Neural cell (in vitro differentiated cells): ENCODE measurements around the gene PHF10. TPM values are rescaled to one million over a fixed set of nuclear protein-coding genes. Genes with fewer than 3 reads are reported as not detected.

ENCODE experiments used
- H2AFZ ChIP-seq: fragments of 200-600, 300-800 bp; sonication (generic), shearing (Covaris generic); 2 replicates; pipeline ENCODE4 v1.6.0; 2014; ENCODE audit warnings: low read depth, mild to moderate bottlenecking, antibody characterized with exemption, low read length, moderate library complexity
- H3F3A ChIP-seq: fragments of 200-600 bp; shearing (Covaris generic); 2 replicates; pipeline ENCODE4 v1.6.1; 2016; ENCODE audit warnings: mild to moderate bottlenecking, moderate library complexity, mixed read lengths, antibody characterized with exemption, low read length; ENCODE audit not compliant: insufficient read depth, poor library complexity, severe bottlenecking
- H3K27ac ChIP-seq: fragments of 200-600, 300-800 bp; sonication (generic), shearing (Covaris generic); 2 replicates; pipeline ENCODE4 v1.5.1; 2014; ENCODE audit warnings: mild to moderate bottlenecking, low read length, moderate library complexity
- H3K27me3 ChIP-seq: fragments of 300-800, 200-600 bp; sonication (generic), shearing (Covaris generic); 2 replicates; pipeline ENCODE4 v1.6.0; 2014; ENCODE audit warnings: mild to moderate bottlenecking, low read depth, low read length, moderate library complexity; ENCODE audit not compliant: insufficient read depth
- H3K36me3 ChIP-seq: fragments of 300-800, 200-600 bp; sonication (generic), shearing (Covaris generic); 2 replicates; pipeline ENCODE4 v1.5.1; 2014; ENCODE audit warnings: mild to moderate bottlenecking, antibody characterized with exemption, low read length, moderate library complexity; ENCODE audit not compliant: insufficient read depth
- H3K4me2 ChIP-seq: fragments of 300-800, 200-600 bp; sonication (generic), shearing (Covaris generic); 2 replicates; pipeline ENCODE4 v1.6.0; 2014; ENCODE audit warnings: mild to moderate bottlenecking, low read length
- H3K4me3 ChIP-seq: fragments of 300-800, 200-600 bp; sonication (generic), shearing (Covaris generic); 2 replicates; pipeline ENCODE4 v1.5.1; 2014; ENCODE audit warnings: mild to moderate bottlenecking, low read length, moderate library complexity
- H3K79me2 ChIP-seq: fragments of 200-600 bp; shearing (Covaris generic); replicated peaks from 2 replicates; pipeline ENCODE4 v1.6.0; 2014; ENCODE audit warnings: mild to moderate bottlenecking, low read length, moderate library complexity; ENCODE audit not compliant: insufficient read depth
- H3K9ac ChIP-seq: fragments of 300-800, 200-600 bp; sonication (generic), shearing (Covaris generic); 2 replicates; pipeline ENCODE4 v1.6.1; 2016; ENCODE audit warnings: mild to moderate bottlenecking, low read length, mixed read lengths
- H3K9me2 ChIP-seq: fragments of 200-600 bp; shearing (Covaris generic); 2 replicates; pipeline ENCODE4 v1.6.1; 2016; ENCODE audit warnings: mild to moderate bottlenecking, low read length, mixed read lengths; ENCODE audit not compliant: insufficient read depth
- H3K9me3 ChIP-seq: fragments of 200-600, 300-800 bp; sonication (generic), shearing (Covaris generic); 2 replicates; pipeline ENCODE4 v1.6.1; 2016; ENCODE audit warnings: mild to moderate bottlenecking, mixed run types, low read length, moderate library complexity, mixed read lengths
- H4K20me1 ChIP-seq: fragments of 200-600 bp; shearing (Covaris generic); 2 replicates; pipeline ENCODE4 v1.6.1; 2016; ENCODE audit warnings: mild to moderate bottlenecking, mixed run types; ENCODE audit not compliant: insufficient read depth
- CTCF ChIP-seq: fragments of 450-650 bp; IDR thresholded peaks from 2 replicates; pipeline ENCODE4 v1.5.1; 2014; ENCODE audit warnings: antibody characterized with exemption, mild to moderate bottlenecking, moderate library complexity; ENCODE audit not compliant: poor library complexity, severe bottlenecking
- EP300 ChIP-seq: fragments of 450-650 bp; conservative IDR thresholded peaks from 2 replicates; pipeline ENCODE4 v1.6.1; 2014; ENCODE audit warnings: antibody characterized with exemption, mild to moderate bottlenecking, moderate library complexity; ENCODE audit not compliant: poor library complexity, severe bottlenecking
- EZH2 ChIP-seq: fragments of 200-600, 300-800 bp; shearing (Covaris generic), sonication (generic); IDR thresholded peaks from 2 replicates; pipeline ENCODE4 v1.6.1; 2014; ENCODE audit warnings: antibody characterized with exemption, low read length, borderline replicate concordance, mild to moderate bottlenecking; ENCODE audit not compliant: insufficient read depth, poor library complexity, severe bottlenecking
- MXI1 ChIP-seq: fragments of 450-650 bp; conservative IDR thresholded peaks from 2 replicates; pipeline ENCODE4 v1.6.1; 2014; ENCODE audit warnings: antibody characterized with exemption, mild to moderate bottlenecking; ENCODE audit not compliant: poor library complexity, severe bottlenecking
- POLR2AphosphoS5 ChIP-seq: IDR thresholded peaks from 2 replicates; pipeline ENCODE4 v1.6.1; 2012
- RAD21 ChIP-seq: fragments of 450-650 bp; conservative IDR thresholded peaks from 2 replicates; pipeline ENCODE4 v1.6.1; 2014; ENCODE audit warnings: antibody characterized with exemption, mild to moderate bottlenecking, moderate library complexity
- REST ChIP-seq: IDR thresholded peaks from 2 replicates; pipeline ENCODE4 v1.6.1; 2012; ENCODE audit warnings: borderline replicate concordance
- SMC3 ChIP-seq: fragments of 450-650 bp; conservative IDR thresholded peaks from 2 replicates; pipeline ENCODE4 v1.6.1; 2014; ENCODE audit warnings: antibody characterized with exemption, mild to moderate bottlenecking, moderate library complexity; ENCODE audit not compliant: poor library complexity
- TAF1 ChIP-seq: IDR thresholded peaks from 2 replicates; pipeline ENCODE4 v1.6.1; 2012; ENCODE audit warnings: low read depth
- polyA plus RNA-seq: library from polyadenylated mRNA; depleted of rRNA; stranded (reverse); fragments of >200 nt; gene quantifications from 2 replicates; pipeline ENCODE4 v1.2.3, GENCODE V29; 2014

Gene PHF10
- polyA plus RNA-seq, 1 donor from 2014 or later = 48.9 TPM

- Histone ChIP-seq H3K9ac (no peak overlapping the region), H4K20me1 (no peaks in the 10 kb centered on the region), H3K27ac (no peak overlapping the region), H3K27me3 (no peaks in the 10 kb centered on the region), H3K4me2 (no peak overlapping the region), H3K9me2 (no peaks in the 10 kb centered on the region), H3K79me2 (no peaks in the 10 kb centered on the region), H3K4me3 (no peak overlapping the region), H3F3A (no peaks in the 10 kb centered on the region), H2AFZ (no peak overlapping the region), H3K36me3 (peaks cover 7% of the 10 kb centered on the region), H3K9me3 (no peaks in the 10 kb centered on the region)
- no peak for TF ChIP-seq MXI1
- TF ChIP-seq POLR2AphosphoS5 = no peak
- TF ChIP-seq EZH2 = no peak
- TF ChIP-seq CTCF = no peak
- no peak for TF ChIP-seq TAF1
- TF ChIP-seq SMC3 = no peak
- TF ChIP-seq RAD21 = no peak
- TF ChIP-seq REST = no peak
- TF ChIP-seq EP300 = no peak
Observed at GRCh38 chr6:169675011-169675410, 49.3 kb downstream of the PHF10 start.

GRCh38 chr6:169671563-169671962 lies 52.7 kb downstream of the PHF10 start:
- H3K4me3 ChIP-seq = no peak overlapping the region
- TF ChIP-seq EP300 (no peak), TAF1 (no peak), MXI1 (no peak)
- no peak overlapping the region for H3K4me2 ChIP-seq
- no peak overlapping the region for H3K9ac ChIP-seq
- no peaks in the 10 kb centered on the region for H4K20me1 ChIP-seq
- no peak overlapping the region for H3K27ac ChIP-seq
- H3K36me3 ChIP-seq = peaks cover 9% of the 10 kb centered on the region
- H3K79me2 ChIP-seq = no peaks in the 10 kb centered on the region
- no peak overlapping the region for H2AFZ ChIP-seq
- H3K9me2 ChIP-seq = no peaks in the 10 kb centered on the region
- H3K27me3 ChIP-seq = no peaks in the 10 kb centered on the region
- H3F3A ChIP-seq = no peaks in the 10 kb centered on the region
- H3K9me3 ChIP-seq = no peaks in the 10 kb centered on the region

GRCh38 chr6:169669889-169670288 lies 54.4 kb downstream of the PHF10 start:
- H3K27ac ChIP-seq = no peak overlapping the region
- H3K27me3 ChIP-seq = no peaks in the 10 kb centered on the region
- H3K9ac ChIP-seq = no peak overlapping the region
- H2AFZ ChIP-seq = no peak overlapping the region
- H3K9me2 ChIP-seq = no peaks in the 10 kb centered on the region
- H3K36me3 ChIP-seq = peaks cover 12% of the 10 kb centered on the region
- no peak overlapping the region for H3K4me2 ChIP-seq
- TF ChIP-seq POLR2AphosphoS5 (no peak), MXI1 (no peak), CTCF (no peak), EZH2 (no peak), RAD21 (no peak), EP300 (no peak), SMC3 (no peak), REST (no peak), TAF1 (no peak)
- H3K79me2 ChIP-seq = no peaks in the 10 kb centered on the region
- no peak overlapping the region for H3K4me3 ChIP-seq
- H4K20me1 ChIP-seq = no peaks in the 10 kb centered on the region
- no peaks in the 10 kb centered on the region for H3K9me3 ChIP-seq
- no peaks in the 10 kb centered on the region for H3F3A ChIP-seq
